HG03139 (cell line): ENCODE data around the gene JAG2.

Source experiments
- ATAC-seq: cut with Tn5 transposase; IDR thresholded peaks from one replicate; pipeline ENCODE4 v1.9.1; 2021; ENCODE audit not compliant: unreplicated experiment

The JAG2 gene

DNA sequence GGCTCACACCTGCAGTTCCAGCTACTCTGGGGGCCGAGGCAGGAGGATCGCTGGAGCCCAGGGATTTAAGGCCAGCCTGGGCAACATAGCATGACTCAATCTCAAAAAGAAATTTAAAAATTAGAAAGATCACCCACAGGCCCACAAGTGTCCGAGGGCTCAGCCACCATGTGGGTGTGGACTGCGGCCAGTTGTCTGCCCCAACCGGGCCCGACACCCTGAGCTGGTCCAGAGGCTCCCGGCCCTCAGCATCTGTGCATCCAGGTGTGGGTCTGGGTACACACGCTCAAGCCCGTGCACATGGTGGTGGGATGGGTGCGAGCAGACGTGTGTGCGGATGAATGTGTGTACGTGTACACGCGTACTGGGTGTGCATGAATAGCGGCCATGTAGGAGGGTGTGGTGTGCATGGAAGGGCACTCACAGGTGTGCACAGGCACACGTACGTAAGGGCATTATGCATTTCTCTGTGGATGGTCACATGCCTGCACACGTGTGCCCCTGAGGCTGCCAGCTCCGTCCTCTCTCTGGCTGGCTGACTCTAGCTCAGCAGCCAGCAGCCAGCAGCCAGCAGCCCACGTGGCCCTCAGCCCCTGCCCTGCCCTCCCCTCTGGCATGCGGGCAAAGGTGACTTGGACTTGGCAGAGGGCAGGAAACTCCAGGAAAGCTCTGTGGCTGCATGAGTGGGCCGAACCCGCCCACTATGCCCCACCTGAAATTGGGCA, 35.8 kb upstream of the JAG2 start:
- ATAC-seq, result no peak

DNA sequence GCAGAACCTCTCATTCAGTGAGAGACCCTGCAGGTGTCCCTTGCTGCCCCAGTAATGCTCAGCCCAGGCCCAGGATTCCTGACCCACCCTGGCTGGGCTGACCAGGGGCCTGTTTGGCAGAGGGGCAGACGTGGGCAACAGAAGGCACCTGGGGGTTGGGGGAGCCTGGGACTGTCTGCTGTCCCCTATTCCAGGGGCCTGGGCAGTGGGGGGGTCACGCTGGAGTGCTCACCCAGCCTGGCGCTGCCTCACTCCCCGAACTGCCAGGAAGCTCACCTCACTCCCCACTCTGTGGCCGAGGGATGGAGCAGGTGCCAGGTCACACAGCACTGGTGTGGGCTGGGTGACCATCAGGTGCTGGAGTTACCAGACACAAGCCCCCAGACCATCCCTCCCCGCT, 35.1 kb upstream of the JAG2 start:
- ATAC-seq, result no peak

DNA sequence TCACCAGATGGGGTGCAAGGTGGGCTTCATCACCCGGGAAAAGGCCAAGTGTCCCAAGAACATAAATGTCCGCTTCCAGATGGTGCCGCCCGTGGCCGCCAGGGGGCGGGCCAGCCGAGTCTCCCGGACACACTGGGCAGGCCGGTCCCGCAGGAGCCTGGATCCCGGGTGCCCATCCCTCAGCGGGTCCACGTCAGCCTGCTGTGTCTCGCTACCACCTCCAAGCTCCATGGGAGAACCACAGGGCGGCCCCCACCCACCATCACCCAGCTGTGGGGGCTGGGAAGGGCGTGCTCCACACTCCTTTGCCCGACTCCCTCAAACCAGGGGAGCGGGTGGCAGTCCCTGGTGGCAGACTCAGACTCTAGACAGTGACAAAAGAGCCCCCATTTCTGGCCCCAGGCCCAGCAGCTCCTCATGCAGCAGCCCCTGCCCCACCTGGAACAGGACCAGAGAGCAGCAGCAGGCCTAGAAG, 34.5 kb upstream of the JAG2 start:
- ATAC-seq, result no peak

DNA sequence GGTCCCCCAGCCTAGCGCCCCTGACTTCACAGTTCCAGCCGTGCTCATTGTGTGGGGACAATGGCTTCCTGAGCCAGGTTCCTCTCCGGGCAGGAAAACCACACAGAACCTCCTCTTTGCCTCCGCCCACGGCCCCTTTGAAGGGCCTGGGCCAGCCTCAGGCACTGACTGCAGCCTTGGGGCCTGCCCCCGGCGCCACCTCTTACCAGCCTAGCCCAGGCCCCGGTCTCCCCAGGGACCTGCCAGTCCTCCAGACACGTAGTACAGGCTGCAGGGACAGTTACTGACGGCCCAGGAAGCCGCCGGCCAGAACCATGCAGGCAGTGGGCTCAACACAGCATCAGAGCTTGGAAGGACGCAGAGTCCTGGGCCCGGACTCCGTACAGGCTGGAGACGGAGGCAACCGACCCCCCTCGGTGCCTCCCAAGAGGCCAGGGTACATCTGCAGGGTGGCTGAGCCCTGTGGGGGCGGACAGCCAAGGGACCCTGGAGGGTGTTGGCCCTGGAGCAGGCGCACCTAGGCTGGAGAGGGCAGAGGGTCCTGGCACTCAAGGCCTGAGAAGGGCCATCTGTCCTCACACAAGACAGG, 33.4 kb upstream of the JAG2 start:
- no peak for ATAC-seq

DNA sequence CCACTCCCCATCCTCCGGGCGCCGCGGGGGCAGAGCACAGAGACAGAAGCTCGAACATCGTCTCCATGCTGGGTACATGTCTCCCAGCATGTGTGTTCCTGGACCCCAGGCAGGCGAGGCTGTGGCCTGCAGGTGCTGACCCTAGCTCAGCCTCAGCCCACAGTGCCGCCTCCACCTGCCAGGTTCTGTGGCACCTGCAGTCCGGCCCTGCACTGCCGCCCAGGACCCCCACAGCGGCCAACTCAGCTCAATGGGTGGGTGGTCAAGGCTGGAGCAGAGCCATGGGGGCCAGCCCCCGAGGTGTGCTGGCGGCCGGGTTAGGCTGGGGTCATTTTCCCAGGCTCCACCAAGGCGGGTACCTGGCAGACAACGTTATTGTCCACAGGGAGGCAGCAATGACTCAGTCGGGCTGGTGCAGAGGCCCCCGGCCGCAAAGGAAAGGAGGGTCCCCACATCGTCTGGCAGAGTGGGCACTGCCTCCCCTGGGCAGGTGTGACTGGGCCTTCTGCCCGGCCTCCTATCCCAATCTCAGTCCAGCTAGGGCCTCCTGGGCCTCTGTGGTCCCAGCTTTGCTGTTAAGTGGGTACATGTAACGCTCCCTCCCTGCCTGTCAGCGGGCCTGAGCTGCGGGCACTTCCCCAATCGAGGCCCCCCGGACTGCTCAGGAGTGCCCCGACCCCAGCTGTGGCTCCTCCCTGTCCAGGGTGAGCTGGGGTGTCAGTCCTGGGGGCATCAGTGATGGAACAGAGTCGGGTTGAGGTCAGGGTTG, 32.8 kb upstream of the JAG2 start:
- no peak for ATAC-seq

DNA sequence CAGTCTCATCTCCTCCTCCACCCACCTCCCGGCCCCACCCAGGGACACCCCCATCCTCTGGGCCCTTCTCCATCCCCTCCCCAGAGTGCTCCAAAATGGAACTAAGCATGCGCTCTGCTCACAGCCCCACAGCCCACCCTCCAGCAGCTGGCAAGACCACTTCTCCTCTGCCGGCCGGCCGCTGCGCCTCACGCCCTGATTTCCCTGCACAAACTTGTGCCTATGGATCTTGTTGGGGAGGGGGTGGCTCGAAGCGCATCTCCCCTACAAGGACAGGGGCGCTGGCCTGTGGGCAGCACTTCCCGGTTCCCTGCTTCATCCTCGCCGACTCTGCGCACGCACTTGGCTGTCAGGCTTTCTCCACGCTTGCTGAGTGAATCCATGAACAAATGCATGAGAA, 32.1 kb upstream of the JAG2 start:
- no peak for ATAC-seq

DNA sequence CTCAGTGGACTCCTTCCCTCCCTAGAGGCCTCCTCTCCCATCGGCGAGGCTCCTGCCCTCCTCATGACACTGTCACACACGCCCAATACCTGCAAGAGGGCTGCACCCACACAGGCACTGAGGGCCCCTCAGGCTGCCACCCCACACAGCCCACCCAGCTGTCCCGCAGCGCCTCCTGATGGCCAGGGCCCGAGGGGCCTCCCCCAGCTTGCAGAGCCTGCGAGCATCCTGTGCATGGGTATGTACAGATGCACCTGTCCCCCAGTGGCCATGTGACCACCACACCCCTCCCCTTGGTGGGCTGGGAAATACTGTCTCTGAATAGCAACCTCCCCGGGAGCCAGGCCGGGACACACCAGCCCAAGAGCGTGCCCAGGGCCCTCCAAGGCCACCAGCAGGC, 31.5 kb upstream of the JAG2 start:
- no peak for ATAC-seq

DNA sequence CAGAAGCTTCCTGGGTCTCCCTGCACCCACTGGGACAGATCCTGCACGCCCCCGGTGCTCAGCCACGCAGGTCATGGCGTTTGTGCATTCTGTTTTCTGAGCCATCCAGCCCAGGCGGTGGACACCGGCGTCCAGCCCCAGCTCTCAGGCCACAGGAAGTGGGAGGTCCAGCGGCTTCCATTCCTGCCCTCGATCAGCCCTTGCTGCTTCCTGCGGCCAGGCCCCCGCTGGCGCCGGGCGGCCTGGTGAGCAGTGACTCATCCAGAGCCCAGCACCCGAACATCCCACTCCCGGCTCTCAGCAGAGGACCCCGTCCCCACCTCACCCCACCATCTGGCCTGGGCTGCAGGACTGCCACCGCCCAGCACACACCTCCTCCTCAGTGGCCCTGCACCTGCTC, 30.5 kb upstream of the JAG2 start:
- ATAC-seq, result no peak

DNA sequence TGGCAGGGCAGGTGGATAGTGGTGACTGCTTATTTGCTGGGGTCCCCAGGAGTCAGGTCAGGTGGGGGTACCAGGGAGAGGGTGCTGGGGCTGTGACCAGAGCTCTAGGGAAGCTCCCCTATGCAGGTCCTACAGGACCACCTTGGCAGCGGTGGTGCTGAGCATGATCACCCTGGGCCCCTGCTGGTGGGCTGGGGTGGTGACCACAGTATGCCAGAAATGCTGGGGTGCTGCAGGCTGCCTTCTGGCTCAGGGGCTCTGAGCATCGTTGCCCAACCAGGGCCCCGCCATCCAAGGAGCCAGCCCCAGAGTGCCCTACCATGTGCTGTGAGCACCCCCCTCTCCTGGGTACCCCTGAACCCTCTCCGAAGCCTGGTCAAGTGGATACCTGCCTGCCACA, 30.0 kb upstream of the JAG2 start:
- no peak for ATAC-seq

DNA sequence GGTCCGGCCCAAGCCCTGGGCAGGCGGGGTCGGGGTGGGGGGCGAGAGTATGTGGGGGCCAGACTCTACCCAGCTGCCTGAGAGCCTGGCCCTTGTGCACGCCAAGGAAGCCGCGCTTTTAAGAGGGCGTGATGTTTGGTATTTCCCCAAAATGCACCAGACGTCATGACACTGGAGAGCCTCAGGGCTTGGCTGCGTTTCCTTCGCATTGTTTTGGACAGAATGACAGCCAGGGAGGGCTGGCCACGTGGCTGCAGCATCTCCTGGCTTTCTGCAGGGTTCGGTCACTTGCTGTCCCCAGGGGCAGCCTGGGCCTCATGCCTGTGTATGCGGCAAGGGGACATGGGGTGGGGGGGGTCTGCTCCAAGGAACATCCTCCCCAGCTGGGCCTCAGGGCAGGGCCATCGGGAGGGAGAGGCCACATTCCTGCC, 28.6 kb upstream of the JAG2 start:
- ATAC-seq, result no peak

DNA sequence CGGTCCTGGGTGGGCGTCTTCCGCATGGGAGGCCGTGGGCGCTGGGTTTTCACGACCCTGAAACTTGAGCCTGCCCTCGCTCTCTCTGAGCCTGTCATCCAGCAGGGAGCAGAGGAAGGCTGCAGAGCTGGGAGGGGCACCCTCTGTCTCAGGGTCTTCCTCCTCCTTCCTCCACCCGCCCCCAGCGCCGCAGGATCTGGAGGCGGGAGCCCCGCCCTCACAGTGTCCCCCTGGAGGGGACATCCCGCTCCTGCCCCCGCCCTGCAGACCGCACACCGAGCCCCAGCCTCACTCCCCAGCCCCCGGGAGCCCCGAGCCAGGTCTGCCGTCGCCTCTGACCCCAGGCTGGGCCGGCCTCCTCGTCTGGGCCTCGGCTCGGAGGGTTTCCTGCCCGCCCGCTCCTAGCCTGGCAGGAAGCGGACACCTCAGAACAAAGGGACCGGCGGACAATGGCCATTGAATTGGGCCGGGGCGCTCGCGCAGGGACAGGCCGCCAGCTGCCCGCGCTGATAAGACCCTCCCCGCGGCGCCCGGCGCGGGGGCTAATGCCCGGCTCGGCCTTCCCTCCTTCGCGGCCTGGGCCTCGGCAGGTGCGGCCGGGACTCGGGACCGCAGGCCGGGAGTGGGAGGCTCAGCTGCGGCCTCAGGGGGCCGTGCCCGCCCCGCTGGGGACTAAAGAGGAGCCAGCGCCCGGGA, 27.8 kb upstream of the JAG2 start:
- no peak for ATAC-seq

DNA sequence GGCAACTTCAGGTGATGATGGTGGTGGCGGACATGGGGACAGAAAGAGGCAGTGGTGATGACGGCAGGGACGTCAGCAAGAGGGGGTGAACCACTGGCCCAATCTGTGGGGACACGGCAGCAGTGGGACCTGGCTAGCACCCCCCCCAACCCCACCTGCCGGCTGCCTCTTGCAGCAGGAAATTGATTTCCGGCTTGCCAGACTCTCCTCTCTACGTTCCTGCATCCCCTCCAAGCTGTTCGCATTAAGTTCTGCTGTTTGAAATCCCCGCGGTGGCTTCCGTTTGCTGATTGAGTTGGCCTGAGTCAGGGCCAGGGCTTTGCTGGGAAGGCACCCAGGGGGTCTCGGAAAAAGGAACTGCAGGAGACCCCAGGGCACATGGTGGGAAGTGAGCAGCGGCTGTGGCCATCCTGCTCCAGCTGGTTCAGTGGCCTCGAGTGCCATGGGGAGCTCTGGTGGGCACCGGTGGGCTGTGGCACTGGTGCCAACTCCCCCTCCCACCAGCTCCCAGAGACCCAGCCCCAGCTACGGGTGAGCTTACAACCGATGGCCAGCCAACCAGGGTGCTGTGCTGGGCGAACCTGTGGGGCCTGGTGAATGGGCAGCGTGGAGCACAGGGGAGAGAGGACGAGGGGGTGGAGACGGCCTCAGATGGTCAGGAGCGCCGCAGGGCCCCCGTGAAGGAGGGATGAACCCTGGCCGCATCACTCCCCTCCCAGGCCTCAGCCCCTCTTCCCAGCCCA, 27.1 kb upstream of the JAG2 start:
- no peak for ATAC-seq

DNA sequence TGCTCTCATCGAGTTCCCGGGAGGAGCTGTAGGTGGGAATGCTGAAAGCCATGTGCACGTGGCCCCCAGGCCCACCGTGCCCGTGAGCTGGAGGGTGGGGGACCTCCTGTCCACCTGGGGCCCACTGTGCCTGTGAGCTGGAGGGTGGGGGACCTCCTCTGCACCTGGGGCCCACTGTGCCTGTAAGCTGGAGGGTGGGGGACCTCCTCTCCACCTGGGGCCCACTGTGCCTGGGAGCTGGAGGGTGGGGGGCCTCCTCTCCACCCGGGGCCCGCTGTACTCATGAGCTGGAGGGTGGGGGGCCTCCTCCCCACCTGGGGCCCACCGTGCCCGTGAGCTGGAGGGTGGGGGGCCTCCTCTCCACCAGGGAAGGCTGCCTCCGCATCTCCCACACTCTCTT, 26.5 kb upstream of the JAG2 start:
- ATAC-seq, result no peak

DNA sequence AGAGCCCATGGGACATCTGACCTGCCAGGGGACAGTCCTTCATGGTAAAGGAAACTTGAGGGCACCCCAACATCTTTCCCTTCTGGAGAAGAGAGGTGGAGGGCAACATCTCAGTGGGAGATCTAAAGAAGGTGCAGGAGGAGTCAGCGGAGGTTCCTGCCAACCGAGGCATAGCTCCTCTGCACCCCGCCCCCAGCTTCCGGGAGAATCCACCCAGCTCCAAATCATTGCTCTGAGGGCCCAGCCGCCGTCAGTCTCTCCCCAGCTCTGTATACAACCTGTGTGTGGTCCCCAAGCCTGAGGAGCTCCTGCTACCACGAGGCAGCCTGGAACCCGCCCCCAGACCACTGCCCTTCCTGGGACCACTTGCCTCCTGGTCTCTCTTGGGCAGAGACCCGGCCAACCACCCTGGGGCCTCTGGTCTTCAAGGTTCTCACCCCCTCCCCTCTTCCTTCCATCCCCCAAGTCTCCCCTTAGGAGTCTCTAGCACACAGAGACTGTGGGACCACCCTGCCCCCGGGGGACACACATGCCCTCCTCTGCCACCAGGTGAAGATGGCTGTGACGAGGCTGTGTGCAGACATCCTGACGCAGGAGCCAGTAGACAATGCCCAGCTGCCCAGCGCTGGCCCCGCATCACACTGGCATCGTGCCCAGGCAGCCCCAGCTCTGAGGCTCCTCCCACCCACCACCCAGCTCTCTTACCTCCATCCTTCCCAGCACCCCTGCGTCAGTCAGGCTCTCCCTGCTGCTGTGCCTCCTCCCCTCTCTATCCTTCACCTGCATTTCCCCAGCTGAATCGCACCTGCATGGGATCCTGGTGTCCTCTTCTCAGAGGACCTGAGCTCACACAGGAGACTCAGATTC, 25.6 kb upstream of the JAG2 start:
- ATAC-seq, result no peak

DNA sequence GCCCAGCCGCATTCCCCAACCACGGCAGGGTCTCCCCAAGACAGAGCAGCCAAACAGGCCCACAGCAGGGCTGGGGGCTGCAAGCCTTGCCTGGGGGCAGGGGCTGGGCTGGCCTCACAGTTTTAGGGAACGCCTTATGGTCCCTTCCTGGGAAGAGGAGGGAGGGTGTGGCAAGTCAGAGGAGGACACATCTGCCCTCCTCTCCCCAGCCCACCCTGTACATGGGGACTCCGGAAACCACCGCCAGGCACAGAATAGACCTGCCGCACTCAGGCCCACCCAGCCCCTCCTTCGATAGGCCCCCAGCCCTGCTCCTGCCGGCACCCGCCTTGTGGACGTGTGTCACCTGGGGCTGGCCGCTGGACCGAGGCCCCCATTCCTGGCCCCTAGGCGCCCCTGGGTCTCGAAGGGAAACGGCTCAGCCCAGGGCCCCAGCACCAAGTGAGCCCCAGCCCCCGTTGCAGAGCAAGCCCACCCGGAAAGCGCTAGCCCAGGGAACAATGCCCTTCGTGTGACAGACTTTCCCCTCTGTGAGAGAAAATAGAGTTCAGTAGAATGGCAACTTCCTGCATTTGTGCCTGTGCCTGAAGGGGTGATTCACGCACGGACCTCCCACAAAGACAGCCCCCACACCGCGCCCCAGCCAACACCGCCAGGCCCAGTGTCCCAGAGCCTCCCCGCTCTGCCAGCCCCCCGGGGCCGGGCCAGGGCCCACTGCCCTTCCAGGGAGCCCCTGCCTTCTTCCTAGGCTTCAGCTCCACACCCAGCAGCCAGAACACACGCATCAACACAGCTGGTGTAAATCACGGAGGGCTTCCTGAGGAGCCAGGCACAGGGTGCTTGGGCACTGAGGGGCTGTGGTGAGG, 24.5 kb upstream of the JAG2 start:
- ATAC-seq, result no peak

DNA sequence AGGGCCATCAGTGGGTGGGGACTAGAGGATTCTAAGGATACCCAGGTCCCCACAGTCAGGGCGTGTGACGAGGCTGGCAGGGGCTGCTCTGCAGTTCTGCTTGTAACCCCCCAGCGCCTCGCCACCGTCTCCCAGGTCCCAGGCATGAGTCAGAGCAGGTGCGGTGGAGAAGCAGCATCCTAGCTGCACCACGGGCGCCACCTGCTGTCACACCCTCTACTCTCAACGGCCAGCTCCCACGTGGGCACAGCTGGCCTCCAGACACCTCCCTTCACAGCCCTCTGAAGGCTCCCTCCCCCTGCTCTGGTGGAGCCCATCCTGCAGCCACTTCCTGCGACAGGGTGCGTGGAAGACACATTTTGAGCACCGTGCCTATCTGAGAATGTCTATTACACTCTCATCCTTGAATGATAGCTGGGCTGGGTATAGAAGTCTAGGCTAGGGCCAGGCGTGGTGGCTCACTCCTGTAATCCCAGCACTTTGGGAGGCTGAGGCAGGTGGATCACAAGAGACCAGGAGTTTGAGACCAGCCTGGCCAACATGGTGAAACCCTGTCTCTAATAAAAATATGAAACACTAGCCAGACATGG, 19.5 kb upstream of the JAG2 start:
- no peak for ATAC-seq

DNA sequence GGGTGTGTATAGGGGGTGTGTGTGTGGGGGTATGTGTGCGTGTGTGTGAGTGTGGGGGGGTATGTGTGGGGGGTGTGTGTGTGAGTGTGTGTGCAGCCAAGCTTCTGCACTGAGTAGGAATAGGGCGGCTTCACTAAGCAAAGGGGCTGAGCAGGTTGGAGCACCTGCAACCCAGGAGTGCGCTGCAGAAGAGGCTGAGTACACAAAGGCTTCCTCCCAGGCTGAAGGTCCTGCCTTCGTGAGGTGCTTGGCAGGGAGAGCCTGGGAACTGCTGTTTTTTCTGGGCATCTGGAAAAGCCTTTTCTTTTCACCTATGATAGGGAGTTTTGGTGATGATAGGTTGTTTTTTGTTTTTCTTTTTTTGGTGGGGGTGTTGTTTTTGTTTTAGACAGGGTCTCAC, 18.5 kb upstream of the JAG2 start:
- ATAC-seq, result no peak

DNA sequence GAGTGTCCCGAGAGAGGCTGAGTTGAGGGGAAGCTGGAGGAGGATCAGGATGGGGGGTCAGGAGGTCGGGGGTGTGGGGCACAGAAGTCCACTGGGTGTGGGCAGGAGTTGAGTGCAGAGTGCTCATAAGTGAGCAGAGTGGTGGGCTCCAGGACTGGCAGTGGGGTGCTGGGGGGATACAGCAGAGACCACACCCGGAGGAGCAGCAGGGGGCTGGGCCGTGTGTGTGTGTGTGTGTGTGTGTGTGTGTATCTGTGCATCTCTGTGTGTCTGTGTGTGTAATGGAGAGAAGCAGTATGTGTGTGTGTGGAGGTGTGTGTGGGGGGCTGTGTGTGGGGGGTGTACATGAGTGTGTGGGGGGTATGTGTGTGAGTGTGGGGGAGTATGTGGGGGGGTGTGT, 17.4 kb upstream of the JAG2 start:
- no peak for ATAC-seq

DNA sequence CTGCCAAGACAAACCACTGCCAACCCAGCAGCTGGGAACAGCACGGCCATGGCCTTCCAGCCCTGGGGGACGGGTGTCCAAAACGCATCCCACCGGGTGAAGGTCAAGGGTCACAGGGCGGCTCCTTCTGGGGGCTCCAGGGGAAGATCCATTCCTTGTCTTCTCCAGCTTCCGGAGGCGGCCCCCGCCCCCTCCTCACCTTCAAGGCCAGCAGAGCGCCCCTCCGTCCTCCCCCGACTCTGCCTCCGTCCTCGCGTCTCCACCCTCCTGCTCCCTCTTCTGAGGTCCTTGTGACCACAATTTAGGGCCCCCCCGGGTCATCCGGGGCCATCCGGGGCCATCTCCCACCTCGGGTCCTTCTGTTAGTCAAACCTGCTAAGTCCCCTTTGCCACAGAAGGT, 16.4 kb upstream of the JAG2 start:
- no peak for ATAC-seq
